ENCODE results near the gene MRC2. TPM values are rescaled to one million over a fixed set of nuclear protein-coding genes. Genes with fewer than 3 reads are reported as not detected.

MRC2 gene
- total and polyA plus RNA-seq, 5 donors from 2014 or later: 0.25 to 10.2 (median 0.32) TPM

DNA sequence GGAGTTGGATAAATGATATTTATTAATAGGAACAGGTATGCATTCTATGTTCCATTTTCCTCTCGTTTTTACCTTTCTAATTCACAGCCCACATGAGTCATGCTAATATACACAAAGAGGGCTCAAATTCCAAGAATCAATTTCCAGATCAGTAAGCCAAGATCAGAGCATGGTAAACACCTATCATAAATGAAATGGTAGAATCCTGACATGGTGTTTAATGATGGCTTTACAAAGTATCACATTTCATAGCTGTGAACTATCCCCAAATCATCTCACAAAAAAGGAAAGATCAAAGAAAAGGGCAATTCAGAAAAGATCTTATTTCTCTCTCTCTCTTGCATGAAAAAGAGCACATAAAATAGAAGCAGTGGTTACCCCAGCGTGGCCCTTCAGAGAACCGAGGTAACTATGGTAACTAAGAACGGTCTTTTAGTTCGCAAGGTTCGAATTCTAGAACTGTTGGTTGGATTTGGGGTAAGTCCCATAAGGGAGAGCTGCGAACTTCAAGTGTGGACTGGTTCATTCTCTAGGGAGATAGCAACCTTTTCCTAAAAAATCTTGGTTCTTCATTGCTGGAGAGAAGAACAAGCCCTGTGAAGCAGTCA, 107.7 kb downstream of the MRC2 start:
- no peak overlapping the region for H3K27ac ChIP-seq (ENCODE audit: insufficient read depth, low read length, poor library complexity, severe bottlenecking)
- DNase-seq: no peak
- H3K36me3 ChIP-seq (ENCODE audit: control insufficient read depth, insufficient read depth, low read length): no peaks in the 10 kb centered on the region
- no peak overlapping the region for H3K4me3 ChIP-seq (ENCODE audit: low read depth, low read length)
- H3K9me3 Mint-ChIP-seq: no peaks in the 10 kb centered on the region
- peaks cover 18% of the 10 kb centered on the region for H3K27me3 Mint-ChIP-seq
- no peak for ATAC-seq (ENCODE audit: low read depth in 2 of 2)
- no peaks in the 10 kb centered on the region for H3K4me1 ChIP-seq (ENCODE audit: control insufficient read depth, insufficient read depth, low read length, poor library complexity, severe bottlenecking)
- no peaks in the 10 kb centered on the region for H3K36me3 Mint-ChIP-seq
- H3K9me3 ChIP-seq (ENCODE audit: control insufficient read depth in 2 of 2, low read length in 2 of 2): no peaks in the 10 kb centered on the region
- no peak overlapping the region for H3K4me3 Mint-ChIP-seq
- no peaks in the 10 kb centered on the region for H3K4me1 Mint-ChIP-seq
- no peak overlapping the region for H3K27ac Mint-ChIP-seq
- peaks cover 3% of the 10 kb centered on the region for H3K27me3 ChIP-seq (ENCODE audit: control insufficient read depth, insufficient read depth, low read length)

DNA sequence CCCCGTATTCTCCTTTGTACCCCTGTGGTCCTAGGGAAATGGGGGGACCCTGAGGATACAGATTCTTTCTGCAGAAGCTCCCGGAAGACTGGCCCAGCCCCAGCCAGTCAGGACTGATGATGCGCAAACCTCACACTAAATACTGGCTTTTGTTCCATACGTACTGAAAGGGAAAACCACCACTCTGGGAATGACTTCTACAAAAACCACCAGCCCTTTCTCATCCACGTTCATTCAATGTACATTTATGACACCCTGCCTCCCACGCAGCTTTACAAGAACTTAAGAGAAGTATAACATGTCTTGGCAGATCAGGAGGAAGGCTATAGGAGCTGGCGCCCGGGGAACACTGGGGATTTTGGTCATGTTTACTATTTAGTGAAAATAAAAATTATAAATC, 110.0 kb downstream of the MRC2 start:
- no peak for ATAC-seq (ENCODE audit: low read depth in 2 of 2)
- Histone ChIP-seq H3K4me3 (ENCODE audit: low read depth, low read length) (no peak overlapping the region), H3K4me1 (ENCODE audit: control insufficient read depth, insufficient read depth, low read length, poor library complexity, severe bottlenecking) (no peaks in the 10 kb centered on the region), H3K27me3 (ENCODE audit: control insufficient read depth, insufficient read depth, low read length) (peaks cover 3% of the 10 kb centered on the region), H3K36me3 (ENCODE audit: control insufficient read depth, insufficient read depth, low read length) (no peaks in the 10 kb centered on the region), H3K27ac (ENCODE audit: insufficient read depth, low read length, poor library complexity, severe bottlenecking) (no peak overlapping the region), H3K9me3 (ENCODE audit: control insufficient read depth in 2 of 2, low read length in 2 of 2) (no peaks in the 10 kb centered on the region)
- H3K27me3 Mint-ChIP-seq: peaks cover 13% of the 10 kb centered on the region
- H3K36me3 Mint-ChIP-seq: no peaks in the 10 kb centered on the region
- H3K27ac Mint-ChIP-seq: no peak overlapping the region
- no peak overlapping the region for H3K4me3 Mint-ChIP-seq
- no peaks in the 10 kb centered on the region for H3K4me1 Mint-ChIP-seq
- DNase-seq: no peak
- H3K9me3 Mint-ChIP-seq: no peaks in the 10 kb centered on the region

DNA sequence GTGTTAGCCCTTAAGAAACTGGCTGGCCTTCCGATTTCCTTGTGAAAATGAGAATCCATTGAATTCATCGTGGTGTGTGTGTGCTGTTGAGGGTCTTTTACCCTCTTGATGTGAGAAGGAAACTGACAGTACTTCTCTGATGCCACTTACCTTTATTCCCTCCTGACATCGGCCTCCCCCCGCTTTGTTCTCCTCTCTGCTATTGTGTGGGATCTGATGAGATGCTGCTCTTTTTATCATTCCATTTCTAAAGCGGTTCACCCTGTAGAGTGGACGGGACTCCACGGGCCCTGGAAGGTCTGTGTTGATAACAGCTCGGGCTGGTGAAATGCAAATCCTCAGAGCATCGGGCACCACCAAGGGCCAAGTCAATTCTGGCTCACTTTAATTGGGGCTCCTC, 110.8 kb downstream of the MRC2 start:
- Mint-ChIP-seq H3K4me3 (no peak overlapping the region), H3K27me3 (peaks cover 9% of the 10 kb centered on the region), H3K36me3 (no peaks in the 10 kb centered on the region), H3K27ac (no peak overlapping the region), H3K4me1 (no peaks in the 10 kb centered on the region), H3K9me3 (no peaks in the 10 kb centered on the region)
- H3K4me3 ChIP-seq (ENCODE audit: low read depth, low read length): no peak overlapping the region
- no peak overlapping the region for H3K27ac ChIP-seq (ENCODE audit: insufficient read depth, low read length, poor library complexity, severe bottlenecking)
- DNase-seq (no peak), ATAC-seq (ENCODE audit: low read depth in 2 of 2) (no peak)
- H3K9me3 ChIP-seq (ENCODE audit: control insufficient read depth in 2 of 2, low read length in 2 of 2): no peaks in the 10 kb centered on the region
- no peaks in the 10 kb centered on the region for H3K4me1 ChIP-seq (ENCODE audit: control insufficient read depth, insufficient read depth, low read length, poor library complexity, severe bottlenecking)
- H3K27me3 ChIP-seq (ENCODE audit: control insufficient read depth, insufficient read depth, low read length): peaks cover 2% of the 10 kb centered on the region
- no peaks in the 10 kb centered on the region for H3K36me3 ChIP-seq (ENCODE audit: control insufficient read depth, insufficient read depth, low read length)

DNA sequence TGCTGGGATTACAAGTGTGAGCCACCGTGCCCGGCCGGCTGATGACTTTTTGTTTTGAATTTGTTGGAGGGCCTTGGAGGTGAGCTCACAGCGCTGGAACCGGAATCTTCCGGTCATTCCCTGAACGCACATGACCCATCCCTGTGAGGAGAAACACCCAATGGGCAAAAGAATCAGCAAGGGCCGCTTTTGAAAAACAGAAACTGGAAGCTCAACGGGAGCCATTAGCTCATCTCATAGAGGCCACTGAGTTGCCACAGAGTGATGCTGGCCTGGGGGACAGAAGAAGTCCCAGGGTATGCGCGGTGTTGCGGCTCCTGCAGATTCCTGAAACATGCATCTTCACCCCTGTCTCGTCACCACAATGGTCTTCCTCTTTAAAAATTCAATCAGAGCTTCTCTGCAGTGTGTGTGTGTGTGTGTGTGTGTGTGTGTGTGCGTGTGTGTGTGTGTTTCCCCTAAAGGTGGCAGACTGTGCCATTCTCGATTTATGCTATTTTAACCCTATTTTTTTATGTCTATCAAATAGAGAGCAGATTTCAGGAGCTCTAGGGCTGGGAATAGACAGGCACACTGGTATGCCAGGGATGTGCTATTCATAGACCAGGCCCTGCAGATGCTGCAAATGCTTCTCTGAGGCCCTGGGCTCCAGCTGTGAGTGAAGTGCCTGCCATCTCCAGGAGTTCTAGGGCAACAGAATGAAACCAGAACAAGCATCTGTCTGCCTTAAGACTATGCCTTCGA, 112.3 kb downstream of the MRC2 start:
- H3K4me3 ChIP-seq (ENCODE audit: low read depth, low read length): no peak overlapping the region
- no peak for ATAC-seq (ENCODE audit: low read depth in 2 of 2)
- H3K4me1 ChIP-seq (ENCODE audit: control insufficient read depth, insufficient read depth, low read length, poor library complexity, severe bottlenecking): no peaks in the 10 kb centered on the region
- H3K27me3 ChIP-seq (ENCODE audit: control insufficient read depth, insufficient read depth, low read length): no peaks in the 10 kb centered on the region
- Mint-ChIP-seq H3K4me1 (no peaks in the 10 kb centered on the region), H3K4me3 (no peak overlapping the region), H3K27me3 (peaks cover 4% of the 10 kb centered on the region), H3K36me3 (no peaks in the 10 kb centered on the region), H3K9me3 (no peaks in the 10 kb centered on the region), H3K27ac (no peak overlapping the region)
- H3K27ac ChIP-seq (ENCODE audit: insufficient read depth, low read length, poor library complexity, severe bottlenecking): no peak overlapping the region
- H3K36me3 ChIP-seq (ENCODE audit: control insufficient read depth, insufficient read depth, low read length): no peaks in the 10 kb centered on the region
- no peaks in the 10 kb centered on the region for H3K9me3 ChIP-seq (ENCODE audit: control insufficient read depth in 2 of 2, low read length in 2 of 2)
- no peak for DNase-seq

DNA sequence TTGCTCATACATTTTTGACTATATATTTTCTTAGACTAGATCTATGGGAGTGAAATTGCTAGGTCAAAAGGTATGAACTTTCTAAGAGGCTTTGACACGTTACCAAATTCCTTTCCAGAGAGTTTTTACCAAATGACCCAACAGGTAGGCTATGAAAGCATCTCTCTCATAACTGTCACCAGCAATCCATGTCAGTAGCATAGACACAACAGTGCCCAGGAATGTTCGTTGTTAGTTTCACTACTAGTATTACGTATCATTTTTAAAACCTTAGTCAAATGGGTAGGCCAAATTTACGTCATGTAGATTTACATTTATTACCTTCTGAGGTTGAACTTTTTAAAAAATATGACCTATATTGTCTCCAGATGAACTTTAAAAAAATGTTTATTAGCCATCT, 113.8 kb downstream of the MRC2 start:
- no peaks in the 10 kb centered on the region for H3K9me3 ChIP-seq (ENCODE audit: control insufficient read depth in 2 of 2, low read length in 2 of 2)
- H3K4me1 ChIP-seq (ENCODE audit: control insufficient read depth, insufficient read depth, low read length, poor library complexity, severe bottlenecking): no peaks in the 10 kb centered on the region
- Mint-ChIP-seq H3K36me3 (no peaks in the 10 kb centered on the region), H3K27me3 (peaks cover 11% of the 10 kb centered on the region), H3K27ac (no peak overlapping the region), H3K4me3 (no peak overlapping the region), H3K4me1 (no peaks in the 10 kb centered on the region), H3K9me3 (no peaks in the 10 kb centered on the region)
- no peaks in the 10 kb centered on the region for H3K36me3 ChIP-seq (ENCODE audit: control insufficient read depth, insufficient read depth, low read length)
- H3K27me3 ChIP-seq (ENCODE audit: control insufficient read depth, insufficient read depth, low read length): no peaks in the 10 kb centered on the region
- no peak overlapping the region for H3K4me3 ChIP-seq (ENCODE audit: low read depth, low read length)
- ATAC-seq (ENCODE audit: low read depth in 2 of 2) (no peak), DNase-seq (no peak)
- H3K27ac ChIP-seq (ENCODE audit: insufficient read depth, low read length, poor library complexity, severe bottlenecking): no peak overlapping the region

Other genes starting within 250 kb of the MRC2 start
- not detected for gene EFCAB3, start 247.1 kb upstream of the MRC2 start, total RNA-seq
- gene EFCAB3, start 247.1 kb upstream of the MRC2 start, polyA plus RNA-seq: not detected
- gene METTL2A, start 203.8 kb upstream of the MRC2 start, total RNA-seq: 10.4 TPM
- 10 to 100 TPM; 10.6 to 12.9 (median 12.4) TPM for gene METTL2A, start 203.8 kb upstream of the MRC2 start, polyA plus RNA-seq
- 89.5 TPM for gene TLK2, start 148.8 kb upstream of the MRC2 start, total RNA-seq
- gene TLK2, start 148.8 kb upstream of the MRC2 start, polyA plus RNA-seq: 10 to 100 TPM in 2 of 4 donors, 1 to 10 TPM in 2; 6.9 to 13.4 (median 10.2) TPM
- not detected for gene MARCHF10, start 180.6 kb downstream of the MRC2 start, total RNA-seq
- gene MARCHF10, start 180.6 kb downstream of the MRC2 start, polyA plus RNA-seq: under 1 TPM in 3 of 4 donors, not detected in 1; 0.12 to 0.48 (median 0.18) TPM